Suppressor macrophage treated with lipopolysaccharide for 4 hours (primary cell): Measurements from ENCODE around the gene CASZ1.

Experiments
- DNase-seq: peaks from one replicate; pipeline ENCODE4 v3.0.0-alpha.2; 2020

CASZ1 gene

GRCh38 chr1:10589074-10589473 lies 207.4 kb downstream of the CASZ1 start:
- DNase-seq: no peak

- DNase-seq: no peak
Measured at GRCh38 chr1:10588640-10589039, 207.8 kb downstream of the CASZ1 start.
